ENCODE results near the gene XYLT1. TPM values are rescaled to one million over a fixed set of nuclear protein-coding genes. Genes with fewer than 3 reads are reported as not detected.

Gene XYLT1
- total RNA-seq, 1 experiment from 2014 or later, result 25.0 TPM

DNA sequence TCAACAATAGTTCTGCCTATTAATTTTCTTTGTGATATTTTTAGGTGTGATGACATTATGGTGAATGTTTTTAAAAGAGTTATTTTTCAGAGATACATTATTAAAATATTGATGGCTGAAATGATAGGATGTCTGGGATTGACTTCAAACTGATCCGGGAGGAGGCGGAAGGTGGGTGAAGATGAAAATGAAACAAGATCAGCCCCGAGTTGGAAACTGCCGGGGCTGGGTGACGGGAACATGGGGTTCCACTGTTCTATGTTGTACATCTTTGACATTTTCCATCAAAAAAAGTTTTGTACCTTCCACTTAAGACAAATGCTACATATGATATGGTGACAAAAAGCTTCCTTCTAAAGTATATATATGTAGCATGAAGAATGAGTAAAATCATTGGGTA is 336.9 kb downstream of the XYLT1 start:
- H3K4me1 Mint-ChIP-seq, result peaks cover 14% of the 10 kb centered on the region; the same call in 1 of the 2 replicates
- ATAC-seq (no peak), DNase-seq (ENCODE audit: low spot score) (no peak)
- no peaks in the 10 kb centered on the region for H3K27me3 Mint-ChIP-seq (ENCODE audit: low read depth)
- POLR2A ChIA-PET, result no interaction called here
- no peak overlapping the region for H3K4me3 Mint-ChIP-seq
- no peak overlapping the region for H3K27ac Mint-ChIP-seq
- H3K36me3 Mint-ChIP-seq, result peaks cover 4% of the 10 kb centered on the region
- TF ChIP-seq ZNF219 (CRISPR knock-in tag; IDR thresholded peaks at IDR 0.05; ENCODE audit: borderline replicate concordance) (no peak), ZNF396 (CRISPR knock-in tag; IDR thresholded peaks at IDR 0.05; ENCODE audit: borderline replicate concordance) (no peak), TEAD4 (CRISPR knock-in tag; IDR thresholded peaks at IDR 0.05) (no peak), ZBTB21 (CRISPR knock-in tag; IDR thresholded peaks at IDR 0.05; ENCODE audit: borderline replicate concordance) (no peak), KAT7 (CRISPR knock-in tag; IDR thresholded peaks at IDR 0.05; ENCODE audit: borderline replicate concordance) (no peak), GRHL2 (CRISPR knock-in tag; IDR thresholded peaks at IDR 0.05; ENCODE audit: insufficient replicate concordance, severe bottlenecking) (no peak), MXD4 (CRISPR knock-in tag; IDR thresholded peaks at IDR 0.05; ENCODE audit: borderline replicate concordance) (no peak), RORB (CRISPR knock-in tag; IDR thresholded peaks at IDR 0.05) (no peak), EMX1 (CRISPR knock-in tag; IDR thresholded peaks at IDR 0.05) (no peak), FOXP1 (CRISPR knock-in tag; IDR thresholded peaks at IDR 0.05; ENCODE audit: borderline replicate concordance) (no peak), ESRRA (CRISPR knock-in tag; IDR thresholded peaks at IDR 0.05; ENCODE audit: borderline replicate concordance) (no peak)
- TF ChIP-seq, protein P1, sequence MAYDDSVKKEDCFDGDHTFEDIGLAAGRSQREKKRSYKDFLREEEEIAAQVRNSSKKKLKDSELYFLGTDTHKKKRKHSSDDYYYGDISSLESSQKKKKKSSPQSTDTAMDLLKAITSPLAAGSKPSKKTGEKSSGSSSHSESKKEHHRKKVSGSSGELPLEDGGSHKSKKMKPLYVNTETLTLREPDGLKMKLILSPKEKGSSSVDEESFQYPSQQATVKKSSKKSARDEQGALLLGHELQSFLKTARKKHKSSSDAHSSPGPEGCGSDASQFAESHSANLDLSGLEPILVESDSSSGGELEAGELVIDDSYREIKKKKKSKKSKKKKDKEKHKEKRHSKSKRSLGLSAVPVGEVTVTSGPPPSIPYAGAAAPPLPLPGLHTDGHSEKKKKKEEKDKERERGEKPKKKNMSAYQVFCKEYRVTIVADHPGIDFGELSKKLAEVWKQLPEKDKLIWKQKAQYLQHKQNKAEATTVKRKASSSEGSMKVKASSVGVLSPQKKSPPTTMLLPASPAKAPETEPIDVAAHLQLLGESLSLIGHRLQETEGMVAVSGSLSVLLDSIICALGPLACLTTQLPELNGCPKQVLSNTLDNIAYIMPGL (CRISPR knock-in tag; IDR thresholded peaks at IDR 0.05), result no peak
- TF ChIP-seq, protein P2, sequence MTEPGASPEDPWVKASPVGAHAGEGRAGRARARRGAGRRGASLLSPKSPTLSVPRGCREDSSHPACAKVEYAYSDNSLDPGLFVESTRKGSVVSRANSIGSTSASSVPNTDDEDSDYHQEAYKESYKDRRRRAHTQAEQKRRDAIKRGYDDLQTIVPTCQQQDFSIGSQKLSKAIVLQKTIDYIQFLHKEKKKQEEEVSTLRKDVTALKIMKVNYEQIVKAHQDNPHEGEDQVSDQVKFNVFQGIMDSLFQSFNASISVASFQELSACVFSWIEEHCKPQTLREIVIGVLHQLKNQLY (CRISPR knock-in tag; IDR thresholded peaks at IDR 0.05), result no peak
- TF ChIP-seq, protein P3, sequence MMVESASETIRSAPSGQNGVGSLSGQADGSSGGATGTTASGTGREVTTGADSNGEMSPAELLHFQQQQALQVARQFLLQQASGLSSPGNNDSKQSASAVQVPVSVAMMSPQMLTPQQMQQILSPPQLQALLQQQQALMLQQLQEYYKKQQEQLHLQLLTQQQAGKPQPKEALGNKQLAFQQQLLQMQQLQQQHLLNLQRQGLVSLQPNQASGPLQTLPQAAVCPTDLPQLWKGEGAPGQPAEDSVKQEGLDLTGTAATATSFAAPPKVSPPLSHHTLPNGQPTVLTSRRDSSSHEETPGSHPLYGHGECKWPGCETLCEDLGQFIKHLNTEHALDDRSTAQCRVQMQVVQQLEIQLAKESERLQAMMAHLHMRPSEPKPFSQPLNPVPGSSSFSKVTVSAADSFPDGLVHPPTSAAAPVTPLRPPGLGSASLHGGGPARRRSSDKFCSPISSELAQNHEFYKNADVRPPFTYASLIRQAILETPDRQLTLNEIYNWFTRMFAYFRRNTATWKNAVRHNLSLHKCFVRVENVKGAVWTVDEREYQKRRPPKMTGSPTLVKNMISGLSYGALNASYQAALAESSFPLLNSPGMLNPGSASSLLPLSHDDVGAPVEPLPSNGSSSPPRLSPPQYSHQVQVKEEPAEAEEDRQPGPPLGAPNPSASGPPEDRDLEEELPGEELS (CRISPR knock-in tag; IDR thresholded peaks at IDR 0.05), result no peak
- TF ChIP-seq, protein P4, sequence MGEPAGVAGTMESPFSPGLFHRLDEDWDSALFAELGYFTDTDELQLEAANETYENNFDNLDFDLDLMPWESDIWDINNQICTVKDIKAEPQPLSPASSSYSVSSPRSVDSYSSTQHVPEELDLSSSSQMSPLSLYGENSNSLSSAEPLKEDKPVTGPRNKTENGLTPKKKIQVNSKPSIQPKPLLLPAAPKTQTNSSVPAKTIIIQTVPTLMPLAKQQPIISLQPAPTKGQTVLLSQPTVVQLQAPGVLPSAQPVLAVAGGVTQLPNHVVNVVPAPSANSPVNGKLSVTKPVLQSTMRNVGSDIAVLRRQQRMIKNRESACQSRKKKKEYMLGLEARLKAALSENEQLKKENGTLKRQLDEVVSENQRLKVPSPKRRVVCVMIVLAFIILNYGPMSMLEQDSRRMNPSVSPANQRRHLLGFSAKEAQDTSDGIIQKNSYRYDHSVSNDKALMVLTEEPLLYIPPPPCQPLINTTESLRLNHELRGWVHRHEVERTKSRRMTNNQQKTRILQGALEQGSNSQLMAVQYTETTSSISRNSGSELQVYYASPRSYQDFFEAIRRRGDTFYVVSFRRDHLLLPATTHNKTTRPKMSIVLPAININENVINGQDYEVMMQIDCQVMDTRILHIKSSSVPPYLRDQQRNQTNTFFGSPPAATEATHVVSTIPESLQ (CRISPR knock-in tag; IDR thresholded peaks at IDR 0.05), result no peak
- TF ChIP-seq, protein P5, sequence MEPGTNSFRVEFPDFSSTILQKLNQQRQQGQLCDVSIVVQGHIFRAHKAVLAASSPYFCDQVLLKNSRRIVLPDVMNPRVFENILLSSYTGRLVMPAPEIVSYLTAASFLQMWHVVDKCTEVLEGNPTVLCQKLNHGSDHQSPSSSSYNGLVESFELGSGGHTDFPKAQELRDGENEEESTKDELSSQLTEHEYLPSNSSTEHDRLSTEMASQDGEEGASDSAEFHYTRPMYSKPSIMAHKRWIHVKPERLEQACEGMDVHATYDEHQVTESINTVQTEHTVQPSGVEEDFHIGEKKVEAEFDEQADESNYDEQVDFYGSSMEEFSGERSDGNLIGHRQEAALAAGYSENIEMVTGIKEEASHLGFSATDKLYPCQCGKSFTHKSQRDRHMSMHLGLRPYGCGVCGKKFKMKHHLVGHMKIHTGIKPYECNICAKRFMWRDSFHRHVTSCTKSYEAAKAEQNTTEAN (CRISPR knock-in tag; IDR thresholded peaks at IDR 0.05), result no peak
- TF ChIP-seq, protein P6, sequence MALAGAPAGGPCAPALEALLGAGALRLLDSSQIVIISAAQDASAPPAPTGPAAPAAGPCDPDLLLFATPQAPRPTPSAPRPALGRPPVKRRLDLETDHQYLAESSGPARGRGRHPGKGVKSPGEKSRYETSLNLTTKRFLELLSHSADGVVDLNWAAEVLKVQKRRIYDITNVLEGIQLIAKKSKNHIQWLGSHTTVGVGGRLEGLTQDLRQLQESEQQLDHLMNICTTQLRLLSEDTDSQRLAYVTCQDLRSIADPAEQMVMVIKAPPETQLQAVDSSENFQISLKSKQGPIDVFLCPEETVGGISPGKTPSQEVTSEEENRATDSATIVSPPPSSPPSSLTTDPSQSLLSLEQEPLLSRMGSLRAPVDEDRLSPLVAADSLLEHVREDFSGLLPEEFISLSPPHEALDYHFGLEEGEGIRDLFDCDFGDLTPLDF (CRISPR knock-in tag; IDR thresholded peaks at IDR 0.05), result no peak
- TF ChIP-seq, protein P7, sequence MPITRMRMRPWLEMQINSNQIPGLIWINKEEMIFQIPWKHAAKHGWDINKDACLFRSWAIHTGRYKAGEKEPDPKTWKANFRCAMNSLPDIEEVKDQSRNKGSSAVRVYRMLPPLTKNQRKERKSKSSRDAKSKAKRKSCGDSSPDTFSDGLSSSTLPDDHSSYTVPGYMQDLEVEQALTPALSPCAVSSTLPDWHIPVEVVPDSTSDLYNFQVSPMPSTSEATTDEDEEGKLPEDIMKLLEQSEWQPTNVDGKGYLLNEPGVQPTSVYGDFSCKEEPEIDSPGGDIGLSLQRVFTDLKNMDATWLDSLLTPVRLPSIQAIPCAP (CRISPR knock-in tag; IDR thresholded peaks at IDR 0.05), result no peak
- TF ChIP-seq, protein P8, sequence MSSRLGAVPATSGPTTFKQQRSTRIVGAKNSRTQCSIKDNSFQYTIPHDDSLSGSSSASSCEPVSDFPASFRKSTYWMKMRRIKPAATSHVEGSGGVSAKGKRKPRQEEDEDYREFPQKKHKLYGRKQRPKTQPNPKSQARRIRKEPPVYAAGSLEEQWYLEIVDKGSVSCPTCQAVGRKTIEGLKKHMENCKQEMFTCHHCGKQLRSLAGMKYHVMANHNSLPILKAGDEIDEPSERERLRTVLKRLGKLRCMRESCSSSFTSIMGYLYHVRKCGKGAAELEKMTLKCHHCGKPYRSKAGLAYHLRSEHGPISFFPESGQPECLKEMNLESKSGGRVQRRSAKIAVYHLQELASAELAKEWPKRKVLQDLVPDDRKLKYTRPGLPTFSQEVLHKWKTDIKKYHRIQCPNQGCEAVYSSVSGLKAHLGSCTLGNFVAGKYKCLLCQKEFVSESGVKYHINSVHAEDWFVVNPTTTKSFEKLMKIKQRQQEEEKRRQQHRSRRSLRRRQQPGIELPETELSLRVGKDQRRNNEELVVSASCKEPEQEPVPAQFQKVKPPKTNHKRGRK (CRISPR knock-in tag; IDR thresholded peaks at IDR 0.05; ENCODE audit: borderline replicate concordance), result no peak
- no peaks in the 10 kb centered on the region for H3K9me3 Mint-ChIP-seq
- CTCF ChIA-PET, result no interaction called here
